HG03565 (cell line): ENCODE data around the gene LSM10.
A peak's percentile ranks its signal among the peaks of the same experiment; 100 is the strongest.

Experiments used
- ATAC-seq: cut with Tn5 transposase; IDR thresholded peaks from one replicate; pipeline ENCODE4 v1.9.1; 2021; ENCODE audit warnings: mild to moderate bottlenecking, moderate library complexity; ENCODE audit not compliant: unreplicated experiment

The LSM10 gene

GRCh38 chr1:36354486-36354885 lies 43.2 kb downstream of the LSM10 start:
- ATAC-seq, result no peak

DNA sequence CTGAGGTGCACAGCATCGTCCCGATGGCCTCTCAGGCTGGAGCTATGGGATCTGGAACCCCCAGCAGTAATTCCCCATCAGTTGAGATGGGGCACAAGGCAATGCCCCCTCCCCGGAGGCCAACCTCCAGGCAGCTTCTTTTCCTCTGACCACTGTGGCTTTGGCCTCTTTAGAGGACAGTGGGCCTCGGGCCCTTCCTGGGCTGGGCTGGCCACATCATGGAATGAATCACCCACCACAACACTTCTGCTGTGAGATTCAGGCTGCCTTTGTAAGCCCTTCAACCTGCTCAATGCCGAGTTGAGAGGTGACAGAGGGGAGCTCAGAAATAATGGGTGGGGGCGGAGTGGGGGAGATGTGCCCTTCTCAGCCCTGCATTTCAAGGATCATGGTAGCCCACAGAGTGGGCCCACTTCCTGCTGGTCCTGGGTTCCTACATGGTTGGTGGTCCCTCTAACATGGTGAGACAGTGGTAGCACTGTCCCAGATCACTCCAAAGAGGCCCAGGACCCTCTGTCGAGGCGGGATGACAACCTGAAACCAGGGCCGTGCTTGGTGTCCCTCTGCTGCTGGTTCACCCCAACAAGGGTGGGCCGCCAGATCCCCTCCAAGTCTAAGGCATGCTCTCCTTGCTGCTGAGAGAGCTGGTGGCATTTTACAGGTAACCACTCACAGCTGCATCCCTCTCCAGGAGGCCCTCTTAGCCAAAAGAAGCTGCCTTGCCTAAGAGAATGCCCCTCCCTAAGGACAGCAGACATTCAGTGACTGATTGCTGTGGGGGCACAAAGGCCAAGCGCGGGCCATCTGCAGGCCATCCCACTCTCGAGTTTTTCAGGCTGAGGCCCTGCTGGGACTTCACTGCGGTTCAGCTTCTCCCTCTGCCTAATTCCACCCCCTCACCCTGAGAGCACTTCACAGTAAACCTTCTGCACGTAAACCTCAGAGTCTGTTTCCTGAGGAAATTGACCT lies 44.5 kb downstream of the LSM10 start:
- ATAC-seq, result no peak

- ATAC-seq, result no peak
Measured at GRCh38 chr1:36352125-36352909, 45.4 kb downstream of the LSM10 start.

GRCh38 chr1:36351227-36351977 lies 46.3 kb downstream of the LSM10 start:
- ATAC-seq, result no peak

DNA sequence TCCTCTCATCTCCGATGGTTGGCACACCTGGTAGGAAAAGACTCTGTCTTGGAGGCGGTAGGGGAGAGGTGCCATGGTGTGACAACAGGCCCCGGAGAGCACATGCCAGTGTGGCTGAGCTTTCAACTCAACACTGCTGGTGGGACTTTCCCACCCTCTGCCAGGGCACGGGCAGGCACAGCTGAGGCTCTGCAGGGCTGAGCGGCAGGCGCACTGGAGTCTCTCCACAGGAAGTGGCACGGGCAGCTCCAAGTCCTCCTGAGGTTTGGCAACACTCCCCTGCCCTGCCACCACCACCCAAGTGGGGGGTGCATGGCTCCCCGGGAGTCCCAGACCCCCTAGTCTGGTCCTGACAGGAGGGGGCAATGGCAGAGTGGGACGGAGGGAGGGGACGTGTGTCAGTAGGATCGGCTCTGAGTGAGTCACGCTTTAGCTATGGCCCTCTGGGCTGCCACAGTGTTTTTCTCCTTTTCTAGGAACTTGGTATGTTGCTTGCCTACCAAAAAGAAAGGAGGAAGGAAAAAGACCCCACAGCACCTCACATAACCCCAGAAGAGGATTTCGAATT lies 47.0 kb downstream of the LSM10 start:
- no peak for ATAC-seq

DNA sequence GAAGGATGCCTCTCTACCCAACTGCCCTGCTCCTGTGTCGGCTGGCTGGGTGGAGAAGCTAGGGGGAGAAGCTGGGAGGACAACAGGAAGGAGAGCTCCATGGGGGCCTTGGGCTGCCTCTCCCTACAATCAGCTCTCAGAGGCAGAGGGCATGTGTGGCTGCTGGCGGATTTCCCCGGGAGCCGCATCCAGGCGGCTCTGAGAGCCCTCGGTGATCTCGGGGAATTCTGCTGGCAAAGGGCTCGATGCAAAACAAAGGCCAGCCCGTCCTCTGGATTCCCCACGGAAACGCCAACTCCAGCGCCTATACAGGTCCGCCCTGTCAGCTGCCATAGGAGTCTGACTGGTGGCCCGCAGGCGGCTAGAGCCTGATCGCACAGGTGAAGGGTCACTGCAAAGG lies 47.9 kb downstream of the LSM10 start:
- ATAC-seq, result no peak

- peak; percentile 46 for ATAC-seq
Measured at GRCh38 chr1:36349241-36349671, 48.5 kb downstream of the LSM10 start.

DNA sequence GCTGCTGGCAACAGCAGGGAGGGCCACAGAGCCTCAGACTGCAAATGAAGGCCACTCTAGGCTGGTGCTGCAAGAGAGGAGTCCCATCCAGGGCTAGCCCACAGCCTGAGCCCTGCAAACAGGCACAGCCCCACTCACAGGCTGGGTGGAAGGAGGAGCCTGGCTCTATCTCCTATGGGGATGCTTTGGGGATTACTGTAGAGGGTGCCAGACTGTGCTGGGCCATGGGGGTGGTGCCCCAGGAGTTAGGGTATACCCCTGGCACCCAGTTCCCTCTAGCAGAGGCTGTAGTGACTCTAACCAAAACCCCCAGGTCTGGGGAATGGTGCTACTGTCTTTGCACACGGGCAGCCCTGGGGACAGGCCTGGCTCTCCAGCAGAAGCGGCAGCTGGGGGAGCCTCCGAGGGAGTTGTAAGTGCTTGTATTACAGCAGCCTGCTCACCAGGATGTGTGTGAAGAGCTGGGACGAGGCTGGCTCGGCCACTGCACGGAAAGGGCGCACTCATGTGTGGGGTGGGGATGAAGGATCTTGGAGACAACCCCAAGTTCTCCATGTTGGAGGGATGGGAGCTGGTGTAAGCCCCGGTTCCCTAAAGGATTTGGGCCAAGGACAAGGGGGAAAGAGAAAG lies 50.9 kb downstream of the LSM10 start:
- ATAC-seq, result no peak

DNA sequence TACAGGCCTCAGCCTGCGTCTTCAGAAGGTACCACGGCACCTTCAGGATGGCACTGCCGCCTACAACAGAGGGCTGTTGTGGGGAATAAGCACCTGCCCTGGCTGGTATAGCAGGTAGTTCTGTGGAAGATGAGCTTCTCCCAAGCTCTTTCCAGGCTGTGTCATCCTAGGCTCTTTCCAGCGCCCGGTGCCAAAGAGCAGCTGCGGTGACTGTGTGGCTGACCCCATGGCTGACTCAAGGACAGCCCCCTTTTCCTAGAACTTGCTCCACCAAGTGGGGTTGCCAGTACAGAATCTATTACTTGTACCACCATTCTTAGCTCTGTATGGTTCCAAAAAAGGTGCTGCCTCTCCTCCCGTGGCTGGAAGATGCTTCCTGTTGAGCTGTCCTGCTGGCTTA lies 52.4 kb downstream of the LSM10 start:
- ATAC-seq, result no peak

- ATAC-seq, result no peak
Measured at GRCh38 chr1:36344395-36344680, 53.4 kb downstream of the LSM10 start.

DNA sequence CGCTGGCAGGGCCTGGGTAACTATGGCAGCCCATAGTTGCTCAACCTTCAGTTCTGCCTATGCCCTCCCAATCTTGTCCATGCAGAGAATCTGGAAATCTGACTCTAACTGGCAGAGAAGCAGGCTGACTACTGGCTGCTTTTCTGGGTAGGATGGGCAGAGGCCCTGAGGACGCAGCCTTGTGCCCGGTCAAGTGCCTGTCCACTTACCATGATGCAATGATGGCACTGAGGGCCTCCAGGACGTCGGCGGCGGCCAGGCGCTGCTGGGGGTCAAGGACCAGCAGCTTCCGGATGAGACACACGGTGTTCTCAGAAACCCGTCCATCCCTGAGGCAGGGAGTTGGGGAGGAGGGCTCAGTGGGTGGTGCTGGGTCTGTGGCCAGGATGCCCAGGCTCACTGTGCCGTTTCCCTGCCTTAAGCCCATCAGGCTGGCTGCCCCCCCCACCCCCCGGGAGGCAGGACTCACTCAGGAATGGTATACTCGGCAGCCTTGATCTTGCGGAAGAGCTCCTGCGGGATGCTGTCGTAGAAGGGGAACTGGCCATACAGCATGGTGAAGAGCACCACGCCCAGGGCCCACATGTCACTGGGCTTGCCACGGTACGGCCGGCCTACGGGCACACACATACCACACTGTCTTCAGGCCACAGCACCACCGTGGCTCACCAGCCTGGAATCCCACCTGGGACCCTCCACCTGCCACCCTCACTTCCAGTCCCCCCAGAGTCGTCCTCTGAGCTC lies 53.9 kb downstream of the LSM10 start:
- no peak for ATAC-seq
